ENCODE measurements around the gene C2CD4C.
"Not testable (repeated sequence)": the region's sequence is repeated elsewhere in the genome, so short reads cannot be mapped to it uniquely, and the experiment has no call there.

C2CD4C gene

DNA sequence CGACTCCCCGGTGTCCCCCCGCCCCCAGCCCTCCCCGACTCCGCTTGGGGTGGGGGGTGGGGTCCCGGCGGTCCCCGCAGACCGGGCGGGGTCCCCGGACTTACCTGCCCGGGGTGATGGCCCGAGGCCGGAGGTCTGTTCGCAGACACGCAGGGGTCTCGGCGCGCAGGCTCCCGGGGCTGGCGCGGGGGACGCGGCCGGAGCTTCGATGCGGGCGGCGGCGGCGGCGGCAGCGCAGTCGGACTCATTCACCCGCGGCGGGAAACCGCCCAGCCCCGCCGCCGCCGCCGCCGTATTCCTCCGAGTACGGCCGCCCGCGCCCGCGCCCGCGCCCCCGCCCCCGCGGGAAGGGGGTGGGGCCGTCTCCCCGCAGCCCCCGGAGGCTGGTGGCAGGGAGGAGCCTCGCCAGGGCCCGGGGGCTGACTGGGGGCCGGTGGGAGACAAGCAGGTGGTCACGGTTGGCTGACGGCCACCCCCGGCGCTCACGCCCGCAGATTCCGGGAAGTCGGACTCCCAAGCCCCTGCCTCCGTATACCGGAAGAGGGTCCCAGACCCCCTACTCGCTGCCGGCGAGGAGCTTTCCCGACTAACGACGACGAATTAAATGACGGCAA is at the start of gene C2CD4C:
Gene C2CD4C (minus strand): TSS at position 246 of the 614 bp plus-strand sequence. CDS start 786 bp downstream, outside the sequence.
- in situ Hi-C loops (cut with HindIII; ENCODE audit: low sequenced_read_pairs) = no loop called here

GRCh38 chr19:458091-459042 is 49.4 kb upstream of the C2CD4C start:
- in situ Hi-C loops (cut with HindIII; ENCODE audit: low sequenced_read_pairs) = no loop called here

GRCh38 chr19:457636-458035 is 48.7 kb upstream of the C2CD4C start:
- in situ Hi-C loops (cut with HindIII; ENCODE audit: low sequenced_read_pairs) = no loop called here

DNA sequence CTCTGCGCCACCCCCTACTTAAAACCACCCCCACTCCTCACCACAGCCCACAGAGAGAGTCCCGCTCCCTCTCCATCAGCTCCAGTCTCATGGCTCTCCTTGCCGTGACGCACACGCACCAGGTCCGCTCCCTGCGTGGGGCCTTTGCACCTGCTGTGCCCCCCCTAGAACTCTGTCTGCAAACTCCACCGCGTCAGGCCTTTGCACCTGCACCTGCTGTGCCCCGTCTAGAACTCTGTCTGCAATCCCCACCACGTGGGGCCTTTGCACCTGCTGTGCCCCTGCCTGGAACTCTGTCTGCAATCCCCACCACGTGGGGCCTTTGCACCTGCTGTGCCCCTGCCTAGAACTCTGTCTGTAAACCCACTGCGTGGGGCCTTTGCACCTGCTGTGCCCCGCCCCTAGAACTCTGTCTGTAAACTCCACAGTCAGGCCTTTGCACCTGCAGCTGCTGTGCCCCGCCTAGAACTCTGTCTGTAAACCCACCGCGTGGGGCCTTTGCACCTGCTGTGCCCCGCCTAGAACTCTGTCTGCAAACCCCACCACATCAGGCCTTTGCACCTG is 47.7 kb upstream of the C2CD4C start:
- in situ Hi-C loops (cut with HindIII; ENCODE audit: low sequenced_read_pairs) = no loop called here

DNA sequence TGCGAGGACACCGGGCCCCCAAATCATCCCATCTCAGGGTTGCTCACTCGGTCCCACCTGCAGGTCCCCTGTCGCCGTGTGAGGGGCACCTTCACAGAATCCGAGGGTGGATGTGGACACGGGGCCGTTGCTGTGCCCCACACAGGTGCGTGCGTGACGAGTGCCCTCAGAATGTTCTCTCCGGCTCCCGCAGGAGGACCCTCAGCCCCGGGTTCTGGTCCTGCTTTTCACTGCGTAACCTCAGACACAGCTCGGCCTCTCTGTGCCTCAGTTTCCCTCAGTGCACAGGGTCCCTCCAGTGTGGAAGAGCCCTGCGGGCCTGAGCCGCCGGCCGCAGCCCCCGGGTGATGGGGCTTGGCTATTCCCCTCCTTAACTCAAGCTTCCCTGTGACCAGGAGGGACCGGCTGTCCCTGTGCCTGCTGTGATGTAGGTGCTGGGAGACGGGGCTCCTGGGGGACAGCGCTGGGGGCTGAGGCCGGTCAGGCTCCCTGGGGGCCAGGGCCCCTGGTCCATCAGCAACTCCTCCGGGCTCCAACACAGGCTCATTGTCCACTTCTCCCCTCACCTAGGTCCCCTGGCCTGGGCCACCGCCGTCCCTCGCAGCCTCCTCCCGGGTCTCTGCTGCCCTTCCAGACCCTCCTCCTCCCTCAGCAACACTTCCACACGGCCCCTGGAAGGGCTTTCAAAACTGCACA is 47.1 kb upstream of the C2CD4C start:
- in situ Hi-C loops (cut with HindIII; ENCODE audit: low sequenced_read_pairs) = no loop called here

DNA sequence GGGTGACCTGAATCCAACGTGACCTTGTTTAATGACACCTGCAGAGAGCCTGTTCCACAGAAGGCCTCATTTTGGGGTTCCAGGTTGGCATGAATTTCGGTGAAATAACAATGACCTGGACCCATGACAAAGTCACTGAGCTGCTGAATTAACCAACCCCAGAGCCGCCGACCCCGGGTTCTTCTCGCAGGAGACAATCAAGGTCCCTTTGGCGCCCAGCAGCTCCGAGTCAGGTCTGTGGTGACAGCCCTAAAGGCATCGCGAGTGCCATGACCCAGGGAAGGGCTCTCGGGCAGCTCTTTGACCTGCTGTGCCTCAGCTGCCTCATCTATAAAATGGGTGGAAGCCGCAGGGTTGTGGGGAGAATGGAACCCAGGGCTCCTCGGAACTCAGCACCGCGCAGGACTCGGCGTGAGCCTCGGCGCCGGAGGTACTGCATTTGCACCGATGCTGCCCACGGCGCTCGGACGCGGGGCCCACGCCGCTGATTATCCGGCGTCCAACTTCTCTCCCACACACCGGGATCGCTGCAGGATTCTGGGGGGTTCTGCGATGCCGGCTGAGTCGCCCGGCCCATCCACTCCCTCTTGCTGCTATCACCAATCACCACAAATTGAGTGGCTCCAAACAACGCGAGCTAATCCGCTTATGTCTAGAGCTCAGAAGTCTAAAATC is 46.2 kb upstream of the C2CD4C start:
- in situ Hi-C loops (cut with HindIII; ENCODE audit: low sequenced_read_pairs) = no loop called here

- in situ Hi-C loops (cut with HindIII; ENCODE audit: low sequenced_read_pairs) = no loop called here
Measured at GRCh38 chr19:453606-454005, 44.7 kb upstream of the C2CD4C start.

DNA sequence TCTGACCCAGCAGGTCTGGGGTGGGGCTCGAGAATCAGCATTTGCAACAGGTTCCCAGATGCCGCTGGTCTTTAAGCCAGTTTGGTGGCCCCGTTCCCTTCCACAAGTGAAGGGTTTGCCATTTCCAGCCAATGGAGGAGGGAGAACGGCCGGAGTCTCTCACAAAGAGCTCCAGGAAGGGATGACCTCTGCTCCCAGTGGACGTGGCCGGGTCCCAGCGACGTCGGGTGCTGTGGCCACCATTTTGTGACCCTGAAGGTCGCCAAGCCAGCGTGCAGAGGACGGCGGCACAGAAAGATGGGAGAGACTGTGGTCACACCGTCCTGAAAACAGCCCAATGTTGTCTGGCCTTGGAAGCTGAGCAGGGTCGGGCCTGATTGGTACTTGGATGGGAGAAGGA is 43.9 kb upstream of the C2CD4C start:
- in situ Hi-C loops (cut with HindIII; ENCODE audit: low sequenced_read_pairs) = no loop called here

DNA sequence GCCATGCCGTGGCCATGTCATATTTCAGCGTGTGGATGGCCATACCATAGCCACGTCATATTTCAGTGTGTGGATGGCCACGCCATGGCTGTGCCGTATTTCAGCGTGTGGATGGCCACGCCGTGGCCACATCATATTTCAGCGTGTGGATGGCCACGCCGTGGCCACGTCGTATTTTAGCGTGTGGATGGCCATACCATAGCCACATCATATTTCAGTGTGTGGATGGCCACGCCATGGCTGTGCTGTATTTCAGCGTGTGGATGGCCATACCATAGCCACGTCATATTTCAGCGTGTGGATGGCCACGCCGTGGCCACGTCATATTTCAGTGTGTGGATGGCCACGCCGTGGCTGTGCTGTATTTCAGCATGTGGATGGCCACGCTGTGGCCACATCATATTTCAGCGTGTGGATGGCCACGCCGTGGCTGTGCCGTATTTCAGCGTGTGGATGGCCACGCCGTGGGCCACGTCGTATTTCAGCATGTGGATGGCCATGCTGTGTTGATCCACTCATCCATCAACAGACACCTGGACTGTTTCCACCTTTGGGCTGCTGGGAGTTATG is 42.0 kb upstream of the C2CD4C start:
- in situ Hi-C loops (cut with HindIII; ENCODE audit: low sequenced_read_pairs) = not testable (repeated sequence)

- in situ Hi-C loops (cut with HindIII; ENCODE audit: low sequenced_read_pairs) = no loop called here
Measured at GRCh38 chr19:449916-450315, 41.0 kb upstream of the C2CD4C start.

DNA sequence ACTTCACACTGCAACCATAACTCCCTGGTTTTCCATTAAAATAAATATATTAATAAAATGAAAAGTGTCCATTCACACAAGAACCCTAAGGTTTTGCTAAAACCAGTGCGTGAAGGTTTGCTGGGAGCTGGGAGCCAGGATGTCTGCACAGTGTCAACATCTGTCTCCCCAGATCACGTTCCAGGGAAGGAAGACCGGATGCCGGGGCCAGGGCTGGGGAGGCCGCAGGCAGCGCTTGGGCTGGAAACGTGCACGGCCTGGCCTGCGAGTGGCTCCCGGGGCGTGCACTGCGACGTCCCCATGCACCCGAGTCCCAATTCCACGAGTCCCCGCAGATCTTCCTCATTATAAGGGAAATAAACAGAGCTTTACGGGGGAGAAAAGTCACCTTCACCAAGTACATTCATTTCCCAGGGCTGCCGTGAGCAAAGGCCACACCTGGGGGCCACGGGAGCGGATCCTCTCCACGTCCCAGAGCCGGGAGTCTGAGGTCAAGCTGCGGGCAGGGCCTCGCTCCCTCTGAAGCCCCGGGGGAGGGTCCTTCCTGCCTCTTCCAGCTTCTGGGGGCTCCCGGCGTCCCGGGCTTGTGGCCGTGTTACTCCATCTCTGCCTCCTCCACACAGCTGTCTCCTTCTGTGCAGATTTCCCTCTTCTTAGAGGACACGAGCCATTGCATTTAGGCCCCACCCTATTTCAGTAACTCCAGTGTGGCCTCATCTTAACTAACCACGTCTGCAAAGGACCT is 39.0 kb upstream of the C2CD4C start:
- in situ Hi-C loops (cut with HindIII; ENCODE audit: low sequenced_read_pairs) = no loop called here

GRCh38 chr19:447064-447426 is 38.1 kb upstream of the C2CD4C start:
- in situ Hi-C loops (cut with HindIII; ENCODE audit: low sequenced_read_pairs) = no loop called here

- in situ Hi-C loops (cut with HindIII; ENCODE audit: low sequenced_read_pairs) = no loop called here
Measured at GRCh38 chr19:444677-445210, 35.8 kb upstream of the C2CD4C start.

GRCh38 chr19:443005-443404 is 34.1 kb upstream of the C2CD4C start:
- in situ Hi-C loops (cut with HindIII; ENCODE audit: low sequenced_read_pairs) = no loop called here

DNA sequence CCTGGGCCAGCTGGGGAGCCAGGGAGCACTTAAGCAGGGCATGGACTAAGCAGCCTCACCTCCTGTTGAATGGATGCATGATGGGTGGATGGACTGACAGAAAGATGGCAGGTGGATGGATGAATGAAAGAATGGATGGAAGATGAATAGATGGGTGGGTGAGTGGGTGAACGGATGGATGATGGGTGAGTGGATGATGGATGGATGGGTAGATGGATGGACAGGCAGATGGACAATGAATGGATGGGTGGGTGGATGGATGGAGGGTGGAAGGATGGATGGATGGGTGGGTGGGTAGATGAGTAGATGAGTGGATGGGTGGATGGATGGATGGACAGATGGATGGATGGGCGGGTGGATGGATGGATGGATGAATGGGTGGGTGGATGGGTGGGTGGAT is 33.1 kb upstream of the C2CD4C start:
- in situ Hi-C loops (cut with HindIII; ENCODE audit: low sequenced_read_pairs) = no loop called here

GRCh38 chr19:441213-441836 is 32.4 kb upstream of the C2CD4C start:
- in situ Hi-C loops (cut with HindIII; ENCODE audit: low sequenced_read_pairs) = no loop called here

DNA sequence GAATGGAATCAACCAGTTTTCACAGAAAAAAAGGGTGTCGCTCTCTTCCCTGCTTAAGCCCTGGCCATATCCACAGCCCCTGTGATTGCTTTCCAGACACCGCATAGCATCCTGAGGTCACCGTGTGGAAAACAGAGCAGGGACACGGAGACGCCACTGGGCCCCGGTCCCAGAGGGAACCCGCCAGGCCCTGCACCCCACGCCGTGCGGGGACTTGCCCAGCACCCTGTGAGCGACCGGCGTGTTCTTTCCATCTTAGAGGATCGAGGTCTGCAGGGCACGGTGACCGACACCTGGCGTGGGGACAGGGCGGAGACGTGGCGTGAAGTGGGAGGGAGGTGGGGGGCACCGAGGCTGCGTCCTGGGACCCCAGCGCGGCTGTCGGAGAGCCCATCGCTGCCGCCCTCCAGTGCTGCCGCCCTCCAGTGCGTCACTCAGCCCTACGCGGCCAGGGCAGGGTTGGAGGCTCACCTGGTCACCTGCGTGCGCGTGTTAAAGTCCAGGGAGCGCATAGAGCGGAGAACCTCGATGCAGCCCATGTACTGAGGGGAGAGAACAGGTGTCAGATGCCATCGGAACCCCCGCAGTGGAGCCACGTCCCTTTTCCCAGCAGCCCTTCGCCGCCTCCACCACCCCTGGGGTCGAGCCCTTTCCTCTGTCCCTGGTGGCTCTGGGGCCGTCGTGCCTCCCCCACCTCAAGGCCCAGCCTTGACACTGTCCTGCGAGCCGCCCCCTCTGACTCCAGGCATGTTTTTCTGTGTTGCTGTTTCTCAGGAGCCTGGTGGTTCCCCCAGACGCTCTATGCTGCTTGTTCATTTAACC is 31.7 kb upstream of the C2CD4C start:
- in situ Hi-C loops (cut with HindIII; ENCODE audit: low sequenced_read_pairs) = no loop called here

All from endothelial cell of hepatic sinusoid (primary cell).